ENCODE data around the gene CCER1. TPM values are rescaled to one million over a fixed set of nuclear protein-coding genes. Genes with fewer than 3 reads are reported as not detected.
A peak's percentile ranks its signal among the peaks of the same experiment; 100 is the strongest.

The CCER1 gene
- total RNA-seq, 1 donor from 2014 or later = not detected

- TF ChIP-seq CTCF (IDR thresholded peaks at IDR 0.05; ENCODE audit: insufficient read depth, low read depth, low read length) (no peak), EZH2 (IDR thresholded peaks at IDR 0.05; ENCODE audit: insufficient read depth, low read length) (no peak)
- H3K27ac ChIP-seq (ENCODE audit: low read depth, low read length) = no peak overlapping the region
Measured at GRCh38 chr12:90999966-91000365, 45.0 kb upstream of the CCER1 start.

GRCh38 chr12:90999527-90999926, 44.6 kb upstream of the CCER1 start:
- Mint-ChIP-seq H3K27me3 (ENCODE audit: low read depth, unreplicated experiment) (no peaks in the 10 kb centered on the region), H3K9me3 (ENCODE audit: unreplicated experiment) (no peaks in the 10 kb centered on the region), H3K36me3 (ENCODE audit: low read depth, unreplicated experiment) (no peaks in the 10 kb centered on the region), H3K4me3 (ENCODE audit: unreplicated experiment) (no peak overlapping the region), H3K4me1 (ENCODE audit: low read depth, unreplicated experiment) (peaks cover 28% of the 10 kb centered on the region), H3K27ac (ENCODE audit: unreplicated experiment) (peak overlapping the region; percentile 92)
- H3K4me2 ChIP-seq (ENCODE audit: low read length) = no peak overlapping the region
- no peaks in the 10 kb centered on the region for H3K36me3 ChIP-seq (ENCODE audit: insufficient read depth, low read length)
- no peaks in the 10 kb centered on the region for H3K4me1 ChIP-seq (ENCODE audit: insufficient read depth, low read length)
- FAIRE-seq (no peak), DNase-seq (ENCODE audit: low read depth) (no peak)
- H4K20me1 ChIP-seq (ENCODE audit: insufficient read depth, low read length) = no peaks in the 10 kb centered on the region
- H3K4me3 ChIP-seq (ENCODE audit: insufficient read depth, low read depth, low read length) = no peak overlapping the region
- no peak overlapping the region for H2AFZ ChIP-seq (ENCODE audit: low read depth, low read length)
- H3K27me3 ChIP-seq (ENCODE audit: insufficient read depth, low read length) = no peaks in the 10 kb centered on the region
- no peak overlapping the region for H3K9ac ChIP-seq (ENCODE audit: low read length)
- no peaks in the 10 kb centered on the region for H3K9me3 ChIP-seq (ENCODE audit: insufficient read depth, low read depth, low read length)
- no peaks in the 10 kb centered on the region for H3K79me2 ChIP-seq (ENCODE audit: insufficient read depth, low read length)
- TF ChIP-seq EZH2 (IDR thresholded peaks at IDR 0.05; ENCODE audit: insufficient read depth, low read length) (no peak), CTCF (IDR thresholded peaks at IDR 0.05; ENCODE audit: insufficient read depth, low read depth, low read length) (no peak)
- no peak overlapping the region for H3K27ac ChIP-seq (ENCODE audit: low read depth, low read length)

More at GRCh38 chr12:90999966-91000365, 45.0 kb upstream of the CCER1 start:
- H3K36me3 Mint-ChIP-seq (ENCODE audit: low read depth, unreplicated experiment) = no peaks in the 10 kb centered on the region
- no peak overlapping the region for H2AFZ ChIP-seq (ENCODE audit: low read depth, low read length)
- H3K27me3 ChIP-seq (ENCODE audit: insufficient read depth, low read length) = peaks cover 3% of the 10 kb centered on the region
- no peak overlapping the region for H3K4me3 ChIP-seq (ENCODE audit: insufficient read depth, low read depth, low read length)
- no peaks in the 10 kb centered on the region for H3K27me3 Mint-ChIP-seq (ENCODE audit: low read depth, unreplicated experiment)
- H3K4me1 Mint-ChIP-seq (ENCODE audit: low read depth, unreplicated experiment) = peaks cover 26% of the 10 kb centered on the region
- no peak overlapping the region for H3K9ac ChIP-seq (ENCODE audit: low read length)
- FAIRE-seq (no peak), DNase-seq (ENCODE audit: low read depth) (peak; percentile 60)
- no peaks in the 10 kb centered on the region for H3K4me1 ChIP-seq (ENCODE audit: insufficient read depth, low read length)
- H3K27ac Mint-ChIP-seq (ENCODE audit: unreplicated experiment) = peak overlapping the region; percentile 92
- H3K36me3 ChIP-seq (ENCODE audit: insufficient read depth, low read length) = no peaks in the 10 kb centered on the region
- no peaks in the 10 kb centered on the region for H3K79me2 ChIP-seq (ENCODE audit: insufficient read depth, low read length)
- H4K20me1 ChIP-seq (ENCODE audit: insufficient read depth, low read length) = no peaks in the 10 kb centered on the region
- no peaks in the 10 kb centered on the region for H3K9me3 Mint-ChIP-seq (ENCODE audit: unreplicated experiment)
- no peak overlapping the region for H3K4me2 ChIP-seq (ENCODE audit: low read length)
- H3K4me3 Mint-ChIP-seq (ENCODE audit: unreplicated experiment) = no peak overlapping the region
- no peaks in the 10 kb centered on the region for H3K9me3 ChIP-seq (ENCODE audit: insufficient read depth, low read depth, low read length)

GRCh38 chr12:90995010-90995409, 40.0 kb upstream of the CCER1 start:
- peak; percentile 17 for FAIRE-seq
- no peaks in the 10 kb centered on the region for H3K27me3 Mint-ChIP-seq (ENCODE audit: low read depth, unreplicated experiment)
- Histone ChIP-seq H2AFZ (ENCODE audit: low read depth, low read length) (no peak overlapping the region), H3K27me3 (ENCODE audit: insufficient read depth, low read length) (no peaks in the 10 kb centered on the region), H3K27ac (ENCODE audit: low read depth, low read length) (no peak overlapping the region), H3K36me3 (ENCODE audit: insufficient read depth, low read length) (no peaks in the 10 kb centered on the region), H4K20me1 (ENCODE audit: insufficient read depth, low read length) (no peaks in the 10 kb centered on the region), H3K9ac (ENCODE audit: low read length) (no peak overlapping the region), H3K4me2 (ENCODE audit: low read length) (no peak overlapping the region), H3K4me3 (ENCODE audit: insufficient read depth, low read depth, low read length) (no peak overlapping the region), H3K4me1 (ENCODE audit: insufficient read depth, low read length) (no peaks in the 10 kb centered on the region), H3K79me2 (ENCODE audit: insufficient read depth, low read length) (no peaks in the 10 kb centered on the region), H3K9me3 (ENCODE audit: insufficient read depth, low read depth, low read length) (no peaks in the 10 kb centered on the region)
- H3K27ac Mint-ChIP-seq (ENCODE audit: unreplicated experiment) = no peak overlapping the region
- TF ChIP-seq CTCF (IDR thresholded peaks at IDR 0.05; ENCODE audit: insufficient read depth, low read depth, low read length) = no peak
- no peak for TF ChIP-seq EZH2 (IDR thresholded peaks at IDR 0.05; ENCODE audit: insufficient read depth, low read length)
- peaks cover 15% of the 10 kb centered on the region for H3K4me1 Mint-ChIP-seq (ENCODE audit: low read depth, unreplicated experiment)
- DNase-seq (ENCODE audit: low read depth) = no peak
- peaks cover 1% of the 10 kb centered on the region for H3K36me3 Mint-ChIP-seq (ENCODE audit: low read depth, unreplicated experiment)
- peaks cover 14% of the 10 kb centered on the region for H3K9me3 Mint-ChIP-seq (ENCODE audit: unreplicated experiment)
- no peak overlapping the region for H3K4me3 Mint-ChIP-seq (ENCODE audit: unreplicated experiment)

All from astrocyte (in vitro differentiated cells and primary cell).